Tibial artery (tissue), 4 donors: ENCODE results near the gene PSMB1.
A peak's percentile ranks its signal among the peaks of the same experiment; 100 is the strongest.

Source experiments
- DNase-seq, 2 donors: peaks; one replicate each; pipeline ENCODE4 v3.0.0-alpha.2; 2019
- H3K27ac ChIP-seq, 2 donors: fragments of 200-600 bp; sonication (generic) in 1 of 2; 1 replicate in 1 of 2; 2 replicates in 1 of 2; pipeline ENCODE4 v1.5.1; 2018 to 2019; ENCODE audit warnings: mild to moderate bottlenecking in 1 of 2
- H3K27me3 ChIP-seq, 2 donors: fragments of 200-600 bp; sonication (generic) in 1 of 2; one replicate each; pipeline versions ENCODE4 v1.5.1 to v1.6.0; 2016 to 2019
- H3K36me3 ChIP-seq, 3 donors: fragments of 200-600 bp; sonication (generic) in 2 of 3; one replicate each; pipeline ENCODE4 v1.5.1; 2016 to 2019; ENCODE audit warnings: mild to moderate bottlenecking in 2 of 3
- H3K4me1 ChIP-seq, 4 donors: fragments of 200-600 bp; sonication (generic) in 2 of 4; 1 replicate in 3 of 4; 2 replicates in 1 of 4; pipeline ENCODE4 v1.5.1; 2016 to 2019
- H3K4me3 ChIP-seq, 2 donors: fragments of 200-600 bp; sonication (generic) in 1 of 2; 1 replicate in 1 of 2; 2 replicates in 1 of 2; pipeline ENCODE4 v1.5.1; 2018 to 2019; ENCODE audit warnings: mild to moderate bottlenecking in 2 of 2
- H3K9me3 ChIP-seq, 3 donors: fragments of 200-600 bp; sonication (generic) in 1 of 3; one replicate each; pipeline ENCODE4 v1.5.1; 2016 to 2019
- intact Hi-C: fragments of 100-400 bp; cut with DNase I; formaldehyde crosslinking; loops from one replicate; pipeline ENCODE4 v1.15.0; 2023; ENCODE audit warnings: low total_unique reads
- TF ChIP-seq, protein P1 (sequence below), 2 experiments: fragments of 200-600 bp in 1 of 2; fragments of 450-650 bp in 1 of 2; IDR thresholded peaks; one replicate each; pipeline ENCODE4 v1.5.1; 2017 to 2019; ENCODE audit warnings: antibody characterized with exemption in 2 of 2, mild to moderate bottlenecking in 1 of 2, moderate library complexity in 1 of 2

The PSMB1 gene

DNA sequence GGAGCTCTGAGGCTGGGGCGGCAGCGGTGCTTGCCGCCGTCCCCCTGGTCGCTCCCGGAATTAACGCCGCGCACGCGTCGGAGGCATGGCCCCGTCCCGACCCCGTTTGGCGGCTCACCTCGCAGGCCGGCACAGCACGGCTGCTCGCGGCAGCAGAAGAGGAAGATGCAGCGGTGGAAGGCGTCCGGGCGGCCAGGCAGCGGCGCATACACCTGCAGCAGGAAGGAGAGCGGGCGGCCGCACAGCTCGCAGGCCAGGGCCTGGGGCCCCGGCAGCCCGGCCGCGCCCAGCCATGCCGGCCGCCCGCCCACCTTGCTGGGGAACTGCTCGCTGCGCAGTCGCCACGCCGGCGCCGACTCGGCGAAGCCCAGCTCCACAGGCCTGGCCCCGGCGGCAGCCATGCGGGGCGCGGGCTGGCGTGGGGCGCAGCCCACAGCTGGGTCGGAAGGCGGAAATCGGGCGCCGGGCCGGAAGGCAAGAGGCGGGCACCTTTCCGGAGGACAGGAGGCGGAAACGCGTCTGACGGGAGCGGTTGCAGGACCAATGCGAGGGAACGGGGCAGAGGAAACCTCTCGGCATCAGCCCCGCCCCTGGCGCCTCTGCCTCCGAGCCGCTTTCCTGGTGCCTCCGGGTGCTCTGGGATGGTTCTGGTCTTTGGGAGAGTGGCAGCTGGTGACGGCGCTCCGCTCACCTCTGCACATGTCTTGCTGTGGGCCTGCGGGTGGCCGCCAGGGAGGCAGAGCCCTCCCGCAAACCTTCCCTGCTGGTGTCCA is 31.3 kb upstream of the PSMB1 start, which contains the start of gene PDCD2:
PDCD2 (minus strand) TSS at position 457 of the 773 bp plus-strand sequence; CDS start at position 401, 56 bp downstream.
- H3K27ac ChIP-seq: peak within 1 kb of the TSS; percentile 77 to 86
- intact Hi-C loops: no loop called here
- no peaks in the 10 kb centered on the region for H3K27me3 ChIP-seq
- TF ChIP-seq, protein P1, sequence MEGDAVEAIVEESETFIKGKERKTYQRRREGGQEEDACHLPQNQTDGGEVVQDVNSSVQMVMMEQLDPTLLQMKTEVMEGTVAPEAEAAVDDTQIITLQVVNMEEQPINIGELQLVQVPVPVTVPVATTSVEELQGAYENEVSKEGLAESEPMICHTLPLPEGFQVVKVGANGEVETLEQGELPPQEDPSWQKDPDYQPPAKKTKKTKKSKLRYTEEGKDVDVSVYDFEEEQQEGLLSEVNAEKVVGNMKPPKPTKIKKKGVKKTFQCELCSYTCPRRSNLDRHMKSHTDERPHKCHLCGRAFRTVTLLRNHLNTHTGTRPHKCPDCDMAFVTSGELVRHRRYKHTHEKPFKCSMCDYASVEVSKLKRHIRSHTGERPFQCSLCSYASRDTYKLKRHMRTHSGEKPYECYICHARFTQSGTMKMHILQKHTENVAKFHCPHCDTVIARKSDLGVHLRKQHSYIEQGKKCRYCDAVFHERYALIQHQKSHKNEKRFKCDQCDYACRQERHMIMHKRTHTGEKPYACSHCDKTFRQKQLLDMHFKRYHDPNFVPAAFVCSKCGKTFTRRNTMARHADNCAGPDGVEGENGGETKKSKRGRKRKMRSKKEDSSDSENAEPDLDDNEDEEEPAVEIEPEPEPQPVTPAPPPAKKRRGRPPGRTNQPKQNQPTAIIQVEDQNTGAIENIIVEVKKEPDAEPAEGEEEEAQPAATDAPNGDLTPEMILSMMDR (IDR thresholded peaks at IDR 0.05): no peak
- H3K4me3 ChIP-seq: peak within 1 kb of the TSS; percentile 81 to 93
- H3K4me1 ChIP-seq: peaks cover 0 to 16% (median 10%) of the 10 kb centered on the region in 4 donors
- peak; percentile 90 to 95 for DNase-seq
- no peaks in the 10 kb centered on the region for H3K9me3 ChIP-seq
- peaks cover 18 to 34% (median 25%) of the 10 kb centered on the region in 3 donors for H3K36me3 ChIP-seq

DNA sequence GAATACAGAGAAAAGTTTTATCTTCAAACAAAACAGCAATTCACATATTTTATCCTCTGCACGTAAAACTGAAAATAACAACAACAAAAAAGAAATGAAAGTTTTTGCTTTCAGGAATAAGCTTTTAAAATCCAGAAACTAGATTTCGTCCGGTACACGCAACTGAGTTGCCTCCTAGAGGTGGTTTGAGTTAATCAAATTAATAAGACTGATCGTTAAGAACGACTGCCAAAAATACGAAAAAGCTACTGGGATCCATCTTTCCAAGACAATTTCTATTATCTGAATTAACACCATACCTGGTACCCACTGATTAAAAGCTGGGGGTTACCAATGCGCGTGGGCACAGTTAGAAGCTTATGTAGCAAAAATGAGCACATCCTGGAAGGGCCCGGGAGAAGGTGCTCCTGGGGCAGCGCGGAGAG is 30.7 kb upstream of the PSMB1 start:
- Histone ChIP-seq H3K4me3 (peak overlapping the region; percentile 81 to 93), H3K27me3 (no peaks in the 10 kb centered on the region), H3K4me1 (peaks cover 0 to 16% (median 10%) of the 10 kb centered on the region in 4 donors), H3K27ac (peak overlapping the region; percentile 77 to 86), H3K9me3 (no peaks in the 10 kb centered on the region), H3K36me3 (peaks cover 24 to 40% (median 31%) of the 10 kb centered on the region in 3 donors)
- intact Hi-C loops: no loop called here
- DNase-seq: no peak
- TF ChIP-seq, protein P1 (IDR thresholded peaks at IDR 0.05): no peak

DNA sequence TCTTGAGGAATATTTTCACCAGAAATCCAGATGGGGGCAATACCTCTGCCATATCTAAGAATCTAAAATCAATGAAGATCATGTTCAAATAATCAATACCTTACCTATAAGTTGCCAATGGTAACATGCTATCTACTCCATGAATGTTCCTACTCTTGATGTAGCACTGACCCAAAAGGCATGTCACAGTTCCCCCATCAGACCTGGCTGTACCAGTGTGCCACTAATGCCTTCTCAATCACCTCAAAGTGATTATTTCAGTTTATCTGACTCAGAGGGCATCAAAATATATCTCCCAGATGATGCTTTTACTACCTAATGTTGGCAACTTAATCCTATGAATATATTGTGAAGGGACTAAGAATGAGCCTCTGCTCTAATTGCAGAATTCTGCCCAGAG is 25.8 kb upstream of the PSMB1 start:
- Histone ChIP-seq H3K4me1 (peaks cover 0 to 7% (median 3%) of the 10 kb centered on the region in 4 donors), H3K27ac (no peak overlapping the region), H3K4me3 (no peak overlapping the region), H3K9me3 (no peaks in the 10 kb centered on the region), H3K27me3 (no peaks in the 10 kb centered on the region), H3K36me3 (peaks cover 49 to 86% (median 51%) of the 10 kb centered on the region in 3 donors)
- TF ChIP-seq, protein P1 (IDR thresholded peaks at IDR 0.05): no peak
- intact Hi-C loops: no loop called here
- no peak for DNase-seq

DNA sequence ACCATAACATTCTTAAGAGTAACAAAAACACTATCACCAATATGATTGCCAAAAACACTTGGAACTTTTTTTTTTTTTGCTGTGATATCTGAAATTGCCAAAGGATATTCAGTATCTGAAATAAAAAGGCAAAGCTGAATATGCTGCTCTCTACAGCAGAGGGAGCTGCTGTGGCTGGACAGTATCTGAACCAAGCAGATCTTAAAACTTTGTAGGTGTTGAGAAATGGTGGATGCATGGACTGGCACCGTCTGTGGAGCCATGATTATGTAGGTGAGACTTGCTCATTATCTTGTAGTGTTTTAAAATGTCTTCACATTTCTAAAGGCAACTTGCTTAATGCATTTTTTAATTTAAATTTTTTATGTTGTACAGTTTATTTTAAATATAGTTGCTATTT is 22.1 kb upstream of the PSMB1 start:
- Histone ChIP-seq H3K9me3 (no peaks in the 10 kb centered on the region), H3K27ac (no peak overlapping the region), H3K4me3 (no peak overlapping the region), H3K36me3 (peaks cover 53 to 95% (median 65%) of the 10 kb centered on the region in 3 donors), H3K27me3 (no peaks in the 10 kb centered on the region), H3K4me1 (no peaks in the 10 kb centered on the region)
- no peak for DNase-seq
- intact Hi-C loops: no loop called here
- TF ChIP-seq, protein P1 (IDR thresholded peaks at IDR 0.05): no peak

DNA sequence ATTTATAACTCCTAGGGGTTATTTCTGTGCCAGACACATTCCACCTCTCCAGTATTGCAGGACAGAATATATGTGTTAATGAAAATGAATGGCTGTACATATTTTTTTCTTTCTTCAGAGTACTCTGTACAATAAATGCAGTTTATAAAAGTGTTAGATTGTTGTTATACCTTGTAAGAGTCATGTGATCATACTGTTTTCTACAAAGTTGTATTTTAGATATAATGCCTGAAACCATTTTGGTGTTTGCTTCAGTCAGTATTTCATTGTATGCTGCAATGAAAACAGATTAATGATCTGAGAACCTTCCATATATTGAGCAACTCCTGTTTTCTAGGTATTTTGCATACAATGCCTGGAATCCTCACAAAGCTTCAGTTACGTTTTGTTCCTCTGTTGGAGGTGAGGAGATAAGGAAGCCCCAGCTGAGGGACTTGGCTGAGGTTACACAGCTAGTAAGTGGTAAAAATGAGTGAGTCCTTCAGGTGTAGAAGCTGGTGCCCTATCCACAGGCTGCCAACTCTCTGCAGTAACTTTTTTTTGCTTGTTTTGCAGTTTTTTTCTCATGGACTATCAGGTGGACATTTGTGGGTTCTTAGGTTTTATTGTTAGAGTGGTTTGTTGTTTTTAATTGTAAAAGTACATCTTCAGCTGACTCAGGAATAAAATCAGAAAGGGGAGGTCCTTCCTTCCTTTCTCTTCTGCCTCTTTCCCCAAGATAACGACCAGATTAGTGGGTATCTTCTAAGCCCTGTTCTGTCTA is 19.8 kb upstream of the PSMB1 start:
- TF ChIP-seq, protein P1 (IDR thresholded peaks at IDR 0.05): no peak
- H3K27me3 ChIP-seq: no peaks in the 10 kb centered on the region
- intact Hi-C loops: no loop called here
- H3K4me3 ChIP-seq: no peak overlapping the region
- H3K4me1 ChIP-seq: no peaks in the 10 kb centered on the region
- peaks cover 56 to 91% (median 69%) of the 10 kb centered on the region in 3 donors for H3K36me3 ChIP-seq
- H3K9me3 ChIP-seq: no peaks in the 10 kb centered on the region
- DNase-seq: no peak
- H3K27ac ChIP-seq: no peak overlapping the region
